GM19328 (cell line): ENCODE measurements around the gene ARSB.
A peak's percentile ranks its signal among the peaks of the same experiment; 100 is the strongest.

Experiments used
- ATAC-seq: cut with Tn5 transposase; IDR thresholded peaks from one replicate; pipeline ENCODE4 v1.9.1; 2021; ENCODE audit warnings: mild to moderate bottlenecking, moderate library complexity; ENCODE audit not compliant: unreplicated experiment

Gene ARSB

GRCh38 chr5:78760366-78760765 lies 224.7 kb downstream of the ARSB start:
- no peak for ATAC-seq

- peak; percentile 63 for ATAC-seq
Measured at GRCh38 chr5:78758169-78758839, 226.8 kb downstream of the ARSB start.

GRCh38 chr5:78757269-78758053 lies 227.6 kb downstream of the ARSB start:
- ATAC-seq, result no peak

GRCh38 chr5:78756858-78757257 lies 228.3 kb downstream of the ARSB start:
- ATAC-seq, result no peak

- no peak for ATAC-seq
Measured at GRCh38 chr5:78755822-78756429, 229.2 kb downstream of the ARSB start.

- no peak for ATAC-seq
Measured at GRCh38 chr5:78754655-78755054, 230.5 kb downstream of the ARSB start.

GRCh38 chr5:78753093-78753531 lies 232.0 kb downstream of the ARSB start:
- no peak for ATAC-seq

GRCh38 chr5:78751872-78752271 lies 233.2 kb downstream of the ARSB start:
- ATAC-seq, result no peak

GRCh38 chr5:78750281-78750680 lies 234.8 kb downstream of the ARSB start:
- ATAC-seq, result no peak

GRCh38 chr5:78747705-78748359 lies 237.3 kb downstream of the ARSB start:
- ATAC-seq, result no peak

- ATAC-seq, result no peak
Measured at GRCh38 chr5:78747055-78747454, 238.1 kb downstream of the ARSB start.

- ATAC-seq, result no peak
Measured at GRCh38 chr5:78746021-78746770, 238.9 kb downstream of the ARSB start.

- ATAC-seq, result no peak
Measured at GRCh38 chr5:78744951-78745534, 240.1 kb downstream of the ARSB start.

GRCh38 chr5:78741019-78741418 lies 244.1 kb downstream of the ARSB start:
- no peak for ATAC-seq

GRCh38 chr5:78738693-78739300 lies 246.3 kb downstream of the ARSB start:
- ATAC-seq, result no peak

- ATAC-seq, result no peak
Measured at GRCh38 chr5:78738104-78738503, 247.0 kb downstream of the ARSB start.

GRCh38 chr5:78735834-78736463 lies 249.2 kb downstream of the ARSB start:
- no peak for ATAC-seq

- no peak for ATAC-seq
Measured at GRCh38 chr5:78734950-78735349, 250.2 kb downstream of the ARSB start.

- ATAC-seq, result no peak
Measured at GRCh38 chr5:78734094-78734845, 250.8 kb downstream of the ARSB start.
